Suprapubic skin (tissue), 4 donors: Measurements from ENCODE around the gene RAPGEF5. TPM values are rescaled to one million over a fixed set of nuclear protein-coding genes. Genes with fewer than 3 reads are reported as not detected.
A peak's percentile ranks its signal among the peaks of the same experiment; 100 is the strongest.

Experiments
- DNase-seq, 2 donors: peaks; one replicate each; pipeline ENCODE4 v3.0.0-alpha.2; 2019; ENCODE audit warnings: low spot score in 2 of 2
- H3K27ac ChIP-seq: fragments of 200-600 bp; sonication (generic); one replicate; pipeline ENCODE4 v1.5.1; 2019
- H3K27me3 ChIP-seq: fragments of 200-600 bp; sonication (generic); one replicate; pipeline ENCODE4 v1.5.1; 2019
- H3K36me3 ChIP-seq: fragments of 200-600 bp; sonication (generic); one replicate; pipeline ENCODE4 v1.5.1; 2019
- H3K4me1 ChIP-seq: fragments of 200-600 bp; sonication (generic); one replicate; pipeline ENCODE4 v1.5.1; 2019
- H3K4me3 ChIP-seq: fragments of 200-600 bp; sonication (generic); one replicate; pipeline ENCODE4 v1.5.1; 2019; ENCODE audit warnings: mild to moderate bottlenecking
- H3K9me3 ChIP-seq: fragments of 200-600 bp; sonication (generic); one replicate; pipeline ENCODE4 v1.5.1; 2019
- CTCF ChIP-seq, 2 donors: fragments of 200-600 bp in 1 of 2; fragments of 450-650 bp in 1 of 2; sonication (generic) in 1 of 2; IDR thresholded peaks; one replicate each; pipeline ENCODE4 v1.5.1; 2016 to 2019; ENCODE audit warnings: antibody characterized with exemption in 2 of 2, mild to moderate bottlenecking in 1 of 2, moderate library complexity in 1 of 2
- EP300 ChIP-seq: sonication (generic); formaldehyde crosslinking; IDR thresholded peaks from one replicate; pipeline ENCODE4 v1.6.1; 2017; ENCODE audit warnings: antibody characterized with exemption
- POLR2A ChIP-seq, 2 donors: fragments of 450-650 bp; IDR thresholded peaks; one replicate each; pipeline ENCODE4 v1.6.1; 2017; ENCODE audit warnings: antibody characterized with exemption in 2 of 2, mild to moderate bottlenecking in 2 of 2, moderate library complexity in 2 of 2
- POLR2AphosphoS5 ChIP-seq, 3 donors: sonication (generic); formaldehyde crosslinking; IDR thresholded peaks; one replicate each; pipeline ENCODE4 v1.6.1; 2017; ENCODE audit warnings: antibody characterized with exemption in 3 of 3
- WGBS: methylation state at CpG from one replicate; pipeline ENCODE4 v1.1.5; 2018; 5-methylcytosine and 5-hydroxymethylcytosine counted together
- total RNA-seq, 4 donors: library from RNA; depleted of rRNA; stranded (reverse); fragments of >200 nt; gene quantifications; one replicate each; pipeline ENCODE4 v1.1.0, GENCODE V29; 2016

RAPGEF5 gene
- total RNA-seq, 4 donors from 2014 or later: 22.6 to 88.5 (median 26.9) TPM

DNA sequence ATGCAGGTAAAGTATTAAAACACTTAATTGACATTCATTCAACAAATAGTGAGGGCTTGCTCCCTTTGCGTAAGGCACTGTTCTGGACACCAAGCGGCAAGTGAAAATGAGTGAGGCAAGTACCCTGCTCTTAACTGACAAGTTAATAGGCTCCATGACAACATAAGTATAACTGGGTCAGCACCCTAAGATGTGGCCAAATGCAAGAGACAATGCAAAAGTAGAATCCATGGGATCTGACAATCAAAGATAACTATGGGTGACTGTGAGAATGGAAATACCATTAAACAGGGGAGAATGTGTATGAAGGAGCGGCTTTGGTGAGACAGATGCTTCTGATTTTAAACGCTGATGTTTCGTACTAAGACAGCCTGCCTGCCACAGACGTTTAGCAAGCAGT is 160.5 kb downstream of the RAPGEF5 start:
- Histone ChIP-seq H3K4me3 (no peak overlapping the region), H3K4me1 (peaks cover 6% of the 10 kb centered on the region), H3K36me3 (no peaks in the 10 kb centered on the region), H3K27ac (no peak overlapping the region), H3K9me3 (no peaks in the 10 kb centered on the region), H3K27me3 (no peaks in the 10 kb centered on the region)
- TF ChIP-seq POLR2AphosphoS5 (IDR thresholded peaks at IDR 0.05) (no peak), CTCF (IDR thresholded peaks at IDR 0.05) (no peak), POLR2A (IDR thresholded peaks at IDR 0.05) (no peak), EP300 (no peak)
- 83% methylated on average over 6 of the region's 6 CpGs for WGBS
- no peak for DNase-seq

GRCh38 chr7:22195397-22196172 is 161.4 kb downstream of the RAPGEF5 start:
- Histone ChIP-seq H3K27me3 (no peaks in the 10 kb centered on the region), H3K9me3 (no peaks in the 10 kb centered on the region), H3K4me1 (peaks cover 6% of the 10 kb centered on the region), H3K27ac (no peak overlapping the region), H3K4me3 (no peak overlapping the region), H3K36me3 (no peaks in the 10 kb centered on the region)
- TF ChIP-seq EP300: no peak
- no peak for TF ChIP-seq CTCF (IDR thresholded peaks at IDR 0.05)
- TF ChIP-seq POLR2A (IDR thresholded peaks at IDR 0.05): no peak
- TF ChIP-seq POLR2AphosphoS5 (IDR thresholded peaks at IDR 0.05): no peak
- 86% methylated on average over 9 of the region's 9 CpGs for WGBS
- DNase-seq: no peak

- H3K27me3 ChIP-seq: no peaks in the 10 kb centered on the region
- DNase-seq: no peak
- WGBS: 86% methylated on average over 10 of the region's 10 CpGs
- H3K9me3 ChIP-seq: no peaks in the 10 kb centered on the region
- TF ChIP-seq POLR2AphosphoS5 (IDR thresholded peaks at IDR 0.05): no peak
- TF ChIP-seq POLR2A (IDR thresholded peaks at IDR 0.05): no peak
- TF ChIP-seq EP300: no peak
- no peak for TF ChIP-seq CTCF (IDR thresholded peaks at IDR 0.05)
- H3K4me1 ChIP-seq: peaks cover 6% of the 10 kb centered on the region
- no peaks in the 10 kb centered on the region for H3K36me3 ChIP-seq
- H3K27ac ChIP-seq: no peak overlapping the region
- H3K4me3 ChIP-seq: no peak overlapping the region
Measured at GRCh38 chr7:22194658-22195273, 162.2 kb downstream of the RAPGEF5 start.

- TF ChIP-seq POLR2AphosphoS5 (IDR thresholded peaks at IDR 0.05): no peak
- TF ChIP-seq EP300: no peak
- TF ChIP-seq POLR2A (IDR thresholded peaks at IDR 0.05): no peak
- Histone ChIP-seq H3K27me3 (no peaks in the 10 kb centered on the region), H3K36me3 (no peaks in the 10 kb centered on the region), H3K4me1 (peaks cover 6% of the 10 kb centered on the region), H3K9me3 (no peaks in the 10 kb centered on the region), H3K27ac (no peak overlapping the region), H3K4me3 (peak overlapping the region; percentile 34)
- 25% methylated on average over 21 of the region's 21 CpGs for WGBS
- DNase-seq: no peak
Measured at GRCh38 chr7:22193450-22193983, 163.4 kb downstream of the RAPGEF5 start.

GRCh38 chr7:22192801-22193200 is 164.2 kb downstream of the RAPGEF5 start:
- 40% methylated on average over 3 of the region's 3 CpGs for WGBS
- Histone ChIP-seq H3K27me3 (no peaks in the 10 kb centered on the region), H3K27ac (no peak overlapping the region), H3K9me3 (no peaks in the 10 kb centered on the region), H3K4me3 (peak overlapping the region; percentile 34), H3K4me1 (peaks cover 6% of the 10 kb centered on the region), H3K36me3 (no peaks in the 10 kb centered on the region)
- TF ChIP-seq POLR2A (IDR thresholded peaks at IDR 0.05) (no peak), CTCF (IDR thresholded peaks at IDR 0.05) (no peak), POLR2AphosphoS5 (IDR thresholded peaks at IDR 0.05) (no peak), EP300 (no peak)
- no peak for DNase-seq
